GM19240 (cell line): ENCODE results near the gene IFNA4.
"Not testable (repeated sequence)": the region's sequence is repeated elsewhere in the genome, so short reads cannot be mapped to it uniquely, and the experiment has no call there.

Experiments used
- DNase-seq: peaks from one replicate; pipeline ENCODE4 v3.0.0; 2011; ENCODE audit warnings: low spot score; ENCODE audit not compliant: insufficient read length

IFNA4 gene

GRCh38 chr9:21187487-21187886, at the start of gene IFNA4:
Gene IFNA4, minus strand, starts transcription at chr9:21187587. Its CDS starts 56 bp downstream, at chr9:21187531.
- not testable (repeated sequence) for DNase-seq

GRCh38 chr9:21236360-21236714, 49.0 kb upstream of the IFNA4 start:
- not testable (repeated sequence) for DNase-seq

DNA sequence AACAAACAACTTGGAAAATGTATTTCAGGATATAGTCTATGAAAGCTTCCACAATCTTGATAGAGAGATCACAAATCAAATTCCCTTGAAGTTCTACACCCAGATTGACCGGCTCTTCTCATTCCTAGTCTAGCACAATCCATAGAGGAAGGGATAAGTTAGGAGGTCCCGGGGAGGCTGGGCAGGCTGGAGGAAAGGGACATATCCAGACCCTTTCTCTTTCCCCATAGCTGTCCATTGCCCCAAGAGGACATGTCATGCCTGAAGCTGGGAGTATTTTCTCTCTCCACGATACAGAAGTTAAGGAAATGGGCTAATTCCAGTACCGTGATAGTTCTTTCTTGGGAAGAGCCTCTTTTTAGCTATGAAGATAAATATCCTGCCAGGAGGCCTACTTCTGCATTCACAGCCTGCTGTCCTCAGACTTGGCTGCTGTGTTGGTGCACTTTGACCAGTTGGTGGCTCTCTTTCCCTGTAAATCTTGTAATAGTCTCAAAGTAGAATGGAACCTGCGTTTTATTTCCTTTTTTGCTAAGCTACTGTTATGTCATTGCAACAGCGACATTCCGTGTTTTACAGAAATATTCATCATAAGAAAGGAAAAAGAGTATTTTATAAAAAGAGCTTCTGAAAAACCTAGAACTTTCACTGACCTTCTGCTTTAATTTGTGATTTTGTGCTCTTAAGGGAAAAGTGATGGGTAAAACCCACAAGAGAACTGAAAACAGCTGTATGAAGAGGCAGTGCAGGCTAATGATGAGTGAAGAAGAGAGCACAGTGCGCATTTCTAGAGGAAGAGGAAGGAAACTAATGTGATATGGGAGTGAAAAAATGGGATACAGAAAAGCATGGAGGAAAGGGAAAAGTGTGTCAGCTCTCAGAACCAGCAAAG, 48.3 kb upstream of the IFNA4 start:
- not testable (repeated sequence) for DNase-seq

GRCh38 chr9:21234153-21234687, 46.8 kb upstream of the IFNA4 start:
- no peak for DNase-seq

DNA sequence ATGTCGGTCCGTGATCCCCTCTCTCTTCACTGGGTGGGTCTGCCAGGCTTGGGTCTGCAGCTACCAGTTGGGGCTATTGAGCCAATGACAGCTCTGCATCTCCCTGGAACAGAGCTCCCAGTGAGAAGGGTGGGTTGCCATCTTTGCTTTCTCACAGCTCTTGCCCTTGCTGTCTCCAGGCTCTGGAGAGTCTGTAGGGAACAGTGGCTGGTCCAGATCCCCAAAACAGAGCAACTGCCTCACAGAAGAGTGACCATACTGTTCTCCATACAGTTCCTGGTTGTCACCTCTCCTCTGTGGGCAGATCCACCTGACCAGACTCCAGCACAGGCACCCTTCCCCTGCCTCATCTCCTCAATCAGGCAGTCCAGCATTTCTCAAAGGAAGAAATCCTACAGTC, 45.9 kb upstream of the IFNA4 start:
- no peak for DNase-seq

- DNase-seq = no peak
Observed at GRCh38 chr9:21228122-21228521, 40.7 kb upstream of the IFNA4 start, which contains the start of gene IFNA17. Gene IFNA17, minus strand, starts transcription at chr9:21228222. Its CDS starts 49 bp downstream, at chr9:21228173.

GRCh38 chr9:21217211-21217610, 29.8 kb upstream of the IFNA4 start, which contains the start of gene IFNA16:
Gene IFNA16, minus strand, starts transcription at chr9:21217311. Its CDS starts 6 bp downstream, at chr9:21217305.
- DNase-seq = not testable (repeated sequence)

GRCh38 chr9:21213411-21214326, 26.3 kb upstream of the IFNA4 start:
- not testable (repeated sequence) for DNase-seq

DNA sequence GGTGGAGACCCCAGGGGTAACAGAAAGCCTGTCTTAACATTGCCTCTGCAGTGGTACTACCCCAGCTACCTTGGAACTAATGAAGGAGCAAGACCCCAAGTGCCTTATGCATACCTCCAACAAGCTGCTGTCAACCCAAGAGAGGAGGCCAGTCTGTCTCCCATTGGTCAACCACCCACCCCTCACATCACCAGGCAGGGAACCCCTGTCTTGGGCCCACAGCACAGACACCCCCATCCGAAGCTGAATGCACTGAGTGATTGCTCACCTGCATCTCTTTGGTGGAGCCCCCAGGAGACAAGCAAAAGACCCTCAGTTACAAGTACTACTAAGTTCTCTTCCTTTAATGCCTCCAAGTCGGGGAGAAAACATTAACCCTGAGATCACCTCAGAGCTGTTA, 24.8 kb upstream of the IFNA4 start:
- not testable (repeated sequence) for DNase-seq

DNA sequence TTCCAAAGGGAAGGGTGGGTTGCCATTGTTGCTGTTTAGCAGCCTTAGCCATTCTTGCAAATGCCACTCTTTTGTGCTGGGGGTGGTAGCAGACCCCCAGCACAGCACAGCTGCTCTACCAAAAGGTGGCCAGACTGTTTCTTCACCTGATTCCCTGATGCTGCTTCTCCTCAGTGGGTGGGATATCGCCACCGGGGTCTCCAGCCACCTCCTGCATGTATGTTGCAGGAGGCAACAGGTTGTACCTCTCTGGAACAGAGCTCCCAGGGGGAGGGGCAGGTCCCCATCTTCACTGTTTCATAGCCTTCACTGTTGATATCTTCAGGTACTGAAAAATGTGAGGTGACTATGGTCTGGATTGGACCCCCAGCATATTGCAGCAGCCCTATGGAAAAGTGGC, 23.4 kb upstream of the IFNA4 start:
- DNase-seq = not testable (repeated sequence)

- DNase-seq = no peak
Observed at GRCh38 chr9:21210311-21210710, 22.9 kb upstream of the IFNA4 start.

DNA sequence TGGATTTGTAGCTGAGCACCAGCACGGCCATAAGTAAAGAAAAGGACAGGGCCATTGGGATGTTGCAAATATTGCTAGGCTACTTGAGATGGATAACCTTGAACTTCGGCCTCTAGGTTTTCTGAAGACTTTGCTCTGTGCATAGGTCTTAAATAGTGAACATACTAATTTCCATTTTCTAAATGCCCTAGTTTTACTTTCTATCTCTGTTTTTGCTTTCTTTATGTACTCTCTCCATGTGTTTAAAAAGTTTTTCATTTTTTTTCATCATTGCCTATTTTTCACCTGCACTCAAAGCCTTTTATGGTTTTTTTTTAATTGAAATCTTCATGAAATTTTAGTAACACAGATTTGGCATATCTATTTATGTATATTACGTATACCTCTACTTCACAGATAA, 19.7 kb upstream of the IFNA4 start, which contains the start of gene IFNA10:
Gene IFNA10 (minus strand): TSS at position 101 of the 400 bp plus-strand sequence. CDS start 46 bp downstream, at position 55.
- DNase-seq = not testable (repeated sequence)

- DNase-seq = no peak
Observed at GRCh38 chr9:21205204-21205603, 17.8 kb upstream of the IFNA4 start.

DNA sequence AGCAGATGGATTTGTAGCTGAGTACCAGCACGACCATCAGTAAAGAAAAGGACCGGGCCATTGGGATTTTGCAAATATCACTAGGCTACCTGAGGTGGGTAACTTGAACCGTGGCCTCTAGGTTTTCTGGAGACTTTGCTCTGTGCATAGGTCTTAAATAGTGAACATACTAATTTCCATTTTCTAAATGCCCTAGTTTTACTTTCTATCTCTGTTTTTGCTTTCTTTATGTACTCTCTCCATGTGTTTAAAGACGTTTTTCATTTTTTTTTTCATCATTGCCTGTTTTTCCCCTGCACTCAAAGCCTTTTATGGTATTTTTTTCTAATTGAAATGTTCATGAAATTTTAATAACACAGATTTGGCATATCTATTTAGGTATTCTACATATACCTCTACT, 14.7 kb upstream of the IFNA4 start, which contains the start of gene IFNA7:
Gene IFNA7 (minus strand): TSS at position 101 of the 400 bp plus-strand sequence. CDS start 40 bp downstream, at position 61.
- not testable (repeated sequence) for DNase-seq

DNA sequence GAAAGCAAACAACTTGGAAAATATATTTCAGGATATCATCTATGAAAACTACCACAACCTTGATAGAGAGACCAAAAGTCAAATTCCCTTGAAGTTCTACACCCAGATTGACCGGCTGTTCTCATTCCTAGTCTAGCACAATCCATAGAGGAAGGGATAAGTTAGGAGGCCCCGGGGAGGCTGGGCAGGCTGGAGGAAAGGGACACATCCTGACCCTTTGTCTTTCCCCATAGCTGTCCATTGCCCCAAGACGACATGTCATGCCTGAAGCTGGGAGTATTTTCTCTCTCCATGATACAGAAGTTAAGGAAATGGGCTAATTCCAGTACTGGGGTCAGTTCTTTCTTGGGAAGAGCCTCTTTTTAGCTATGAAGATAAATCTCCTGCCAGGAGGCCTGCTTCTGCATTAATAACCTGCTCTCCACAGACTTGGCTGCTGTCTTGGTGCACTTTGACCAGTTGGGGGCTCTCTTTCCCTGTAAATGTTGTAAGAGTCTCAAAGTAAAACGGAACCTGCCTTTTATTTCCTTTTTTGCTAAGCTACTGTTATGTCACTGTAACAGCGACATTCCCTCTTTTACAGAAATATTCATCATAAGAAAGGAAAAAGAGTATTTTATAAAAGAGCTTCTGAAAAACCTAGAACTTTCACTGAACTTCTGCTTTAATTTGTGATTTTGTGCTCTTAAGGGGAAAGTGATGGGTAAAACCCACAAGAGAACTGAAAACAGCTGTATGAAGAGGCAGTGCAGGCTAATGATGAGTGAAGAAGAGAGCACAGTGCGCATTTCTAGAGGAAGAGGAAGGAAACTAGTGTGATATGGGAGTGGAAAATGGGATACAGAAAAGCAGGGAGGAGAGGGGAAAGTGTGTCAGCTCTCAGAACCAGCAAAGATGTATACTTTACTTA, 7.7 kb upstream of the IFNA4 start:
- DNase-seq = not testable (repeated sequence)

- not testable (repeated sequence) for DNase-seq
Observed at GRCh38 chr9:21182810-21183736, 4.3 kb downstream of the IFNA4 start.

DNA sequence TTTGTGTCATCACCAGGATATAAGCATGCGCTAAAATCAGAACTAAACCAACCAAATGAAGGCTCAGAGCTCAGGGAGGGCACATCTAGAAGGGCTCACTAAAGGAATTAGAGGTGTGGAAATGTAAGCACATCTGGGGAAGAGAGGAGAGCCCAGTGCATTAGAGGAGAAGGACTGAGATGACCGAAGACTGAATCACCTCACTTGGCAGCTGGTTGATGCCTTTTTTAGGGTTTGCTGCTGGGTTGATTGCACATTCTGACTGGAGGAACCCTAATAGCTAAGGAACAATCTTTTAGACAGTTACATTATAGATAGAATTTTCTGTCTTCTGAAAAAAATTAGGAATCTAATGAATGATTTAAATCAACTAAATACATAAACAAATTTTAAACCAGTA, 12.7 kb downstream of the IFNA4 start:
- DNase-seq = no peak

DNA sequence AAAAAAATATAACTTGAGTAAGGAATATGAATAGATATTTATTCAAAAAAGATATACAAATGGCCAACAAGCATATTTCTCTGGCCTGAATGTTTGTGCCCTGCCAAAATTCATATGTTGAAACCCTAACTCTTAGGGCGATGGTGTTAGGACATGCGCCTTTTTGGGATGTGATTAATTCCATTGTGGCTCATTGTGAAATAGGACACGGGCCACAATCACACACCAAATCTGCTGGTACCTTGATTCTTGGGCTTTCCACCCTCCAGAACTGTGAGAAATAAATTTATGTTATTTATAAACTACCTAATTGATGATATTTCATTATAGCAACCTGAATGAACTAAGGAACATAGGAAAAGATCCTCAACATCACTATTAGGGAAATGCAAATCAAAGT, 15.2 kb downstream of the IFNA4 start:
- DNase-seq = no peak

DNA sequence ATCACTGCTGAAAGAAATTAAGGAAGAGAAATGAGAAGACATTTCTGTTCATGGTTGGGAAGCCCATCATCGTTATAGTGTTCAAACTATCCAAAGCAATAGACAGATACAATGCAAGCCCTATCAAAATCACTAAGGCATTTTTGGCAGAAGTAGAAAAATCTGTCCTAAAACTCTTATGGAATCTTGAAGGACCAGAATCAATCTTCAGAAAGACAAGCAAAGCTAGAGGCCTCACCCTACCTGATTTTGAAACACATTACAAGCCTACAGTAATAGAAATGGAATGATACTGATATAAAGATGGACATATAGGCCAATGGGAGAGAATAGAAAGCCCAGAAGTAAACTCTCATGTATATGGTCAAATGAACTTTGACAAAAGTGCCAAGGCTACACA, 16.0 kb downstream of the IFNA4 start:
- no peak for DNase-seq
